Kidney epithelial cell (primary cell): ENCODE results near the gene PHLDA2. TPM values are rescaled to one million over a fixed set of nuclear protein-coding genes. Genes with fewer than 3 reads are reported as not detected.
A peak's percentile ranks its signal among the peaks of the same experiment; 100 is the strongest.

Experiments
- DNase-seq: peaks from one replicate; pipeline ENCODE4 v3.0.0-alpha.2; 2010; ENCODE audit warnings: low read depth
- H3K27me3 ChIP-seq: 2 replicates; pipeline ENCODE4 v1.6.0; 2011; ENCODE audit warnings: low read length; ENCODE audit not compliant: control insufficient read depth, insufficient read depth
- H3K36me3 ChIP-seq: 2 replicates; pipeline ENCODE4 v1.5.1; 2011; ENCODE audit warnings: low read length; ENCODE audit not compliant: control insufficient read depth, insufficient read depth
- H3K4me3 ChIP-seq: 2 replicates; pipeline ENCODE4 v1.5.1; 2011; ENCODE audit warnings: low read depth, mild to moderate bottlenecking, control low read depth, low read length
- total RNA-seq: library from RNA; depleted of rRNA; stranded (reverse); fragments of >200 nt; gene quantifications from 2 replicates; pipeline ENCODE4 v1.2.3, GENCODE V29; 2015
- TF ChIP-seq, protein P1 (sequence below): IDR thresholded peaks from 2 replicates; pipeline ENCODE4 v1.5.1; 2011; ENCODE audit warnings: mild to moderate bottlenecking, moderate library complexity, low read length, control low read depth, inconsistent platforms; ENCODE audit not compliant: insufficient read depth, poor library complexity, severe bottlenecking

PHLDA2 gene
- total RNA-seq, 1 donor from 2014 or later: 32.8 TPM

- DNase-seq: no peak
- TF ChIP-seq, protein P1, sequence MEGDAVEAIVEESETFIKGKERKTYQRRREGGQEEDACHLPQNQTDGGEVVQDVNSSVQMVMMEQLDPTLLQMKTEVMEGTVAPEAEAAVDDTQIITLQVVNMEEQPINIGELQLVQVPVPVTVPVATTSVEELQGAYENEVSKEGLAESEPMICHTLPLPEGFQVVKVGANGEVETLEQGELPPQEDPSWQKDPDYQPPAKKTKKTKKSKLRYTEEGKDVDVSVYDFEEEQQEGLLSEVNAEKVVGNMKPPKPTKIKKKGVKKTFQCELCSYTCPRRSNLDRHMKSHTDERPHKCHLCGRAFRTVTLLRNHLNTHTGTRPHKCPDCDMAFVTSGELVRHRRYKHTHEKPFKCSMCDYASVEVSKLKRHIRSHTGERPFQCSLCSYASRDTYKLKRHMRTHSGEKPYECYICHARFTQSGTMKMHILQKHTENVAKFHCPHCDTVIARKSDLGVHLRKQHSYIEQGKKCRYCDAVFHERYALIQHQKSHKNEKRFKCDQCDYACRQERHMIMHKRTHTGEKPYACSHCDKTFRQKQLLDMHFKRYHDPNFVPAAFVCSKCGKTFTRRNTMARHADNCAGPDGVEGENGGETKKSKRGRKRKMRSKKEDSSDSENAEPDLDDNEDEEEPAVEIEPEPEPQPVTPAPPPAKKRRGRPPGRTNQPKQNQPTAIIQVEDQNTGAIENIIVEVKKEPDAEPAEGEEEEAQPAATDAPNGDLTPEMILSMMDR: no peak
- Histone ChIP-seq H3K4me3 (peak overlapping the region; percentile 67), H3K36me3 (no peaks in the 10 kb centered on the region), H3K27me3 (no peaks in the 10 kb centered on the region)
Observed at GRCh38 chr11:2927121-2927800, 2.0 kb downstream of the PHLDA2 start.

DNA sequence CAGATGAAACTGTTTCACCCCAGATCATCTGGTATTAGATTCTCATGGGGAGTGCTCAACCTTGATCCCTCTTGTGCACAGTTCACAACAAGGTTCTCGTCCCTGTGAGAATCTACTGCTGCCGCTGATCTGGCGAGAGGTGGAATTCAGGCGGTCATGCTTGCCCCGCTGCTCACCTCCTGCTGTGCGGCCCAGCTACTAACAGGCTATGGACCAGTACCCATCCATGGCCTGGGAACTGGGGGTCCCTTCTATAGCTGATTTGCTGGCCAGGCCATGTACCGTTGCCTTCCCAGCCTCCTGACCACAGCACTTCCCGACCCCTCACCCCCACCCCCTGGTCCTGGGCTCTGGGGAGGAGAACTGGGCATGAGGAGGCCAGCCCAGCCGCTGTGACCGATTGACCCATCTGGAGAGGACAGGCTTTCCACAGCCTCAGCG, 2.6 kb downstream of the PHLDA2 start:
- no peak for DNase-seq
- TF ChIP-seq, protein P1: no peak
- Histone ChIP-seq H3K4me3 (no peak overlapping the region), H3K36me3 (no peaks in the 10 kb centered on the region), H3K27me3 (no peaks in the 10 kb centered on the region)

DNA sequence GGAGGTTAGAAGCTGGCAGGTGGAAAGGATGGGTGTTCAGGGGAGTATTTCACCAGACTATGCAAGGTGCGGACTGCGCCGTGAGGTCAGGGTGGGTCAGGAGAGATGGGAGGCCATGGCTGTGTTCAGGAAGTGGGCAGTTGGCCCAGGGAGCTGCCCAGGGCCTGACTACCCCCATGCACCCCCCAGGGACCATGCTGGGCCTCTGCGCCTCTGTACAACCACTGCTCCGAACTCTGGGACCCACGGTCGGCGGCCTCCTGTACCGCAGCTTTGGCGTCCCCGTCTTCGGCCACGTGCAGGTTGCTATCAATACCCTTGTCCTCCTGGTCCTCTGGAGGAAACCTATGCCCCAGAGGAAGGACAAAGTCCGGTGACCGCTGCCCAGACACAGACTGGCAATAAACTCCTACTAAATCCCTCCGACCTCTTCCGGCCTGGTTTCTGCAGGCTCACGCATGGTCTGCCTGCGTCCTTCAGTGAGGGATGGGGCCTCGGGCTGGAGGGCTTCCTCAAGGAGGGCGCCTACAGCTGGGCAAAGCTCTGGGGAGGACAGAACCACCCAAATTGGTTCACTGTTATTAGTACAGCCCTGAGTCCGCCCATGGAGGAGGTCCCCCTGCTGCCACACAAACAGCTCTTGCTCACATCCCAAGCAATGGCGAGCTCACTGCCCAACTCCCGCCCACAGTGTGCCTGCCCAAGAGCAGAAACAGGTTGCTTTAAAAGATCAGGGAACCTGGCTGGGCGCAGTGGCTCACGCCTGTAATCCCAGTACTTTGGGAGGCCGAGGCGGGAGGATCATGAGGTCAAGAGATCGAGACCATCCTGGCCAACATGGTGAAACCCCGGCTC, 4.2 kb downstream of the PHLDA2 start:
- no peak for DNase-seq
- H3K4me3 ChIP-seq: no peak overlapping the region
- TF ChIP-seq, protein P1: no peak
- no peaks in the 10 kb centered on the region for H3K27me3 ChIP-seq
- H3K36me3 ChIP-seq: no peaks in the 10 kb centered on the region

GRCh38 chr11:2924381-2924780, 4.8 kb downstream of the PHLDA2 start:
- no peak overlapping the region for H3K4me3 ChIP-seq
- TF ChIP-seq, protein P1: no peak
- H3K27me3 ChIP-seq: no peaks in the 10 kb centered on the region
- no peaks in the 10 kb centered on the region for H3K36me3 ChIP-seq
- no peak for DNase-seq

DNA sequence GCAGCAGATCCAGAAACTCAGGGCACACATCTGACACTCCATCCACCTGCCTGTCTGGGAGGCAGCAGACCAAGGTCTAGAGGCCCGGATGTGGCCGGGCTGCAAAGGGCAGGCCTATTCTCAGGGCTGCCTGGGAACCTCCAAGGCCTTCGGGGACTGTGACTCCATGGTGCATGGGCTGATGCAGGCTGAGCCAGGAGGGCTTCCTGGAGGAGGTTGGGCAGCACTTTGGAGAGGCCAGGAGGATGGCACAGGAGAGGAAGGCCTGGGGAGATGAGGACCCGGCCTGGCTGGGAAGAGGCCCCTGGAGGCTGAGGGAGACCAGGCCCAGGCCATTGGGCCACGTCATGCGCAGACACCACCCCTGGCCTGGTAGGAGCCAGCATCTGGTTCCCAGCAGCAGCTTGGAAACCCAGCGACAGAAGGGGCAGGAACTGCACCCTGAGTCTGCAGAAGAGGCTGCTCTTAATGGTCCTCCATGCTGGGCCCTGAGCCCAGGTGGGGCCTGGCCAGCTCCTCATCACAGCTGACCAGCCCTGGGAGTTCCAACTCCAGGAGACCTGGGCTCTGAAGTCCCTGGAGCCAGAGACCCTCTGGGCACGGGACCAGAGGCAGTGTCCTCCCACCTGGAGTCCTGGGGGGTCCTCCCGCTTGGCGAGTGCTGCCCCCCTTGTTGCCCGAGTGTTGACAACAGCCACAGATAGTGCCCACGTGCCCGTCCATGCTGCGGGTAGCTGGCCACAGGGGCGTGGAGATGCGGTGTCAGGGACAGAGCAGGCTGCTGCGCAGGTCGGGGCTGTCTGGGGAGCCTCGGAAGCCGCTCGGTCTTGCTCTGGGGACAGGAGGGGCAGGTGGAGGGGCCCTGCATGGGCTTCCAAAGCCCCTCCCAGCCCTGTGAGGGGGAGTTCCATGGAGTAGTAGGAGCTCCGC, 5.5 kb downstream of the PHLDA2 start:
- Histone ChIP-seq H3K4me3 (no peak overlapping the region), H3K27me3 (no peaks in the 10 kb centered on the region), H3K36me3 (no peaks in the 10 kb centered on the region)
- no peak for DNase-seq
- TF ChIP-seq, protein P1: no peak
